ENCODE measurements around the gene GPER1.

Gene GPER1

GRCh38 chr7:1124164-1124563 is 36.3 kb downstream of the GPER1 start:
- Histone ChIP-seq H3F3A (ENCODE audit: insufficient read depth, low read length) (no peaks in the 10 kb centered on the region), H3K4me3 (ENCODE audit: low read depth, low read length, poor library complexity, severe bottlenecking) (no peak overlapping the region), H3K79me2 (ENCODE audit: insufficient read depth, low read length) (no peaks in the 10 kb centered on the region), H3K36me3 (ENCODE audit: insufficient read depth, low read length) (peaks cover 3% of the 10 kb centered on the region; the same call in 1 of the 2 replicates), H3K9ac (ENCODE audit: low read length) (no peak overlapping the region), H3K4me2 (ENCODE audit: low read length) (no peak overlapping the region), H3K9me2 (ENCODE audit: low read depth, low read length) (no peaks in the 10 kb centered on the region), H3K4me1 (ENCODE audit: insufficient read depth, low read length, severe bottlenecking) (no peaks in the 10 kb centered on the region), H4K20me1 (ENCODE audit: insufficient read depth, low read length) (no peaks in the 10 kb centered on the region), H3K9me3 (ENCODE audit: low read length) (no peaks in the 10 kb centered on the region), H3K27ac (ENCODE audit: low read depth, low read length, poor library complexity, severe bottlenecking) (no peak overlapping the region), H3K27me3 (ENCODE audit: insufficient read depth, low read length) (no peaks in the 10 kb centered on the region), H2AFZ (ENCODE audit: low read length) (no peak overlapping the region)
- TF ChIP-seq EZH2 (IDR thresholded peaks at IDR 0.05; ENCODE audit: borderline replicate concordance, low read length) (no peak), CTCF (IDR thresholded peaks at IDR 0.05; ENCODE audit: low read length) (no peak)

DNA sequence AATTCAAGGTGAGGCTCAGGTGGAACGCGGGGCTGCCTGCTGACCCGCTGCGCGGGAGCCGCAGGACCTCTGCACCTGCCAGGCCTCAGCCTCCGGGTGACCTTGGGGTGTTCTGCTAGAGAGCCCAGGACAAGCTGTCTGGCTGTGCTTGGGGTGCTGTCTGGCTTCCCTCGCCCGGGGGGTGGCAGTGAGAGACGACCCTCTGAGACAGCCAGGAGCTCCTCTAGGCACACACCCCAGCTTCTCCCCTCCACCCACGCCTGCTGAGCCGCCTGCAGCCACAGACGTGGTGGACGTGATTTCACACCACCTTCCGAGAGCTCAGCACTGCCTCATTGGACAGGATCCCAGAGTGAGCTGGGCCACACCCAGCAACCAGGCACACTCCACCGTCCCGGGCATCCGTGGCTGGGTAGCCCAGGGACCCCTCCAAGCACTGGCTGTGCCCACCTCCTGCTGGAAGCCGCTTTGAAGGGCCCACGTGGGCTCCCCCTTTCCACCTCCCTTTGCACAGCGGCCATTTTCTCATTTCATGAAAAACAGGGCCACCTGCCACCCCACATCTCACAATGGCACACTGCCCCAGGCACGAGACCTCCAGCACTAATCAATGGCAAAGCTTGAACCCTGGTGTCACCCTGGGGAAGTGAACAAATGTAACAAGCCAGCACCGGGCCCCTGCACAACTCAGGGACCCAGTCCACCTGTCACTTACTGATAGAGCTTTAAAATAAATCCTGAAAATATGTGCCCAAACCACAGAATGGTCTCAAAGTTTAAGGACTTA is 37.1 kb downstream of the GPER1 start:
- H3K27me3 ChIP-seq (ENCODE audit: insufficient read depth, low read length) = no peaks in the 10 kb centered on the region
- peaks cover 3% of the 10 kb centered on the region; the same call in 1 of the 2 replicates for H3K36me3 ChIP-seq (ENCODE audit: insufficient read depth, low read length)
- H3K9ac ChIP-seq (ENCODE audit: low read length) = no peak overlapping the region
- no peaks in the 10 kb centered on the region for H4K20me1 ChIP-seq (ENCODE audit: insufficient read depth, low read length)
- no peaks in the 10 kb centered on the region for H3F3A ChIP-seq (ENCODE audit: insufficient read depth, low read length)
- H3K4me1 ChIP-seq (ENCODE audit: insufficient read depth, low read length, severe bottlenecking) = no peaks in the 10 kb centered on the region
- H3K9me3 ChIP-seq (ENCODE audit: low read length) = no peaks in the 10 kb centered on the region
- TF ChIP-seq CTCF (IDR thresholded peaks at IDR 0.05; ENCODE audit: low read length) (no peak), EZH2 (IDR thresholded peaks at IDR 0.05; ENCODE audit: borderline replicate concordance, low read length) (no peak)
- H2AFZ ChIP-seq (ENCODE audit: low read length) = no peak overlapping the region
- H3K4me2 ChIP-seq (ENCODE audit: low read length) = no peak overlapping the region
- no peaks in the 10 kb centered on the region for H3K79me2 ChIP-seq (ENCODE audit: insufficient read depth, low read length)
- no peaks in the 10 kb centered on the region for H3K9me2 ChIP-seq (ENCODE audit: low read depth, low read length)
- H3K27ac ChIP-seq (ENCODE audit: low read depth, low read length, poor library complexity, severe bottlenecking) = no peak overlapping the region
- H3K4me3 ChIP-seq (ENCODE audit: low read depth, low read length, poor library complexity, severe bottlenecking) = no peak overlapping the region

- H3K9me2 ChIP-seq (ENCODE audit: low read depth, low read length) = no peaks in the 10 kb centered on the region
- H3K4me2 ChIP-seq (ENCODE audit: low read length) = no peak overlapping the region
- TF ChIP-seq CTCF (IDR thresholded peaks at IDR 0.05; ENCODE audit: low read length) (no peak), EZH2 (IDR thresholded peaks at IDR 0.05; ENCODE audit: borderline replicate concordance, low read length) (no peak)
- no peaks in the 10 kb centered on the region for H3F3A ChIP-seq (ENCODE audit: insufficient read depth, low read length)
- no peak overlapping the region for H3K27ac ChIP-seq (ENCODE audit: low read depth, low read length, poor library complexity, severe bottlenecking)
- H4K20me1 ChIP-seq (ENCODE audit: insufficient read depth, low read length) = no peaks in the 10 kb centered on the region
- peaks cover 3% of the 10 kb centered on the region; the same call in 1 of the 2 replicates for H3K36me3 ChIP-seq (ENCODE audit: insufficient read depth, low read length)
- H3K27me3 ChIP-seq (ENCODE audit: insufficient read depth, low read length) = no peaks in the 10 kb centered on the region
- no peaks in the 10 kb centered on the region for H3K9me3 ChIP-seq (ENCODE audit: low read length)
- H3K9ac ChIP-seq (ENCODE audit: low read length) = no peak overlapping the region
- H3K79me2 ChIP-seq (ENCODE audit: insufficient read depth, low read length) = no peaks in the 10 kb centered on the region
- H2AFZ ChIP-seq (ENCODE audit: low read length) = no peak overlapping the region
- no peaks in the 10 kb centered on the region for H3K4me1 ChIP-seq (ENCODE audit: insufficient read depth, low read length, severe bottlenecking)
- no peak overlapping the region for H3K4me3 ChIP-seq (ENCODE audit: low read depth, low read length, poor library complexity, severe bottlenecking)
Observed at GRCh38 chr7:1125603-1125969, 37.7 kb downstream of the GPER1 start.
